Measurements from ENCODE around the gene SLC1A4. TPM values are rescaled to one million over a fixed set of nuclear protein-coding genes. Genes with fewer than 3 reads are reported as not detected.

SLC1A4 gene
- total RNA-seq (22.1 TPM), polyA plus RNA-seq (10 to 100 TPM in 3 of 4 donors, 1 to 10 TPM in 1; 8.1 to 18.4 (median 12.6) TPM)

DNA sequence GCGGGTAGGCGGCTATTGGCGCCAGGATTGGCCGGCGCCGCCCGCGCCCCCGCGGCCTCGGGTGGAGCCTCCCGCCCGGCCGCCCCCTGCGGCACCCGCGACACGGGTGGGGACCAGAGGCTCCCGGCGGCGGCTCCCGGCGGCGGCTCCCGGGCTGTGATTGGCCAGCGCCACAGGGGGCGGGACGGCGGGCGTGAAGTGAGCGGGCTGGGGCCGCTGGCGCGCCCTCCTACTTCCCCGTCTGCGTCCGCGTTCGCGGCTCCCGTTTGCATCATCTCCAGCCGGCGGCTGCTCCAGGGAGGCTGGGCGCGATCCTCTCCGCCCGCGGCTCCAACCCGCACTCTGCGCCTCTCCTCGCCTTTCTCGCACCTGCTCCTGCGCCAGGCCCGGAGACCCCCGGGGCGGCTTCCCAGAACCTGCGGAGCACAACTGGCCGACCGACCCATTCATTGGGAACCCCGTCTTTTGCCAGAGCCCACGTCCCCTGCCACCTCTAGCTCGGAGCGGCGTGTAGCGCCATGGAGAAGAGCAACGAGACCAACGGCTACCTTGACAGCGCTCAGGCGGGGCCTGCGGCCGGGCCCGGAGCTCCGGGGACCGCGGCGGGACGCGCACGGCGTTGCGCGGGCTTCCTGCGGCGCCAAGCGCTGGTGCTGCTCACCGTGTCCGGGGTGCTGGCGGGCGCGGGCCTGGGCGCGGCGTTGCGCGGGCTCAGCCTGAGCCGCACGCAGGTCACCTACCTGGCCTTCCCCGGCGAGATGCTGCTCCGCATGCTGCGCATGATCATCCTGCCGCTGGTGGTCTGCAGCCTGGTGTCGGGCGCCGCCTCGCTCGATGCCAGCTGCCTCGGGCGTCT, at the start of gene SLC1A4:
Gene SLC1A4 (plus strand): TSS at position 274 of the 856 bp plus-strand sequence. CDS start 245 bp downstream, at position 519.
- Histone ChIP-seq H3K36me3 (ENCODE audit: control insufficient read depth, insufficient read depth, low read length) (no peaks in the 10 kb centered on the region), H3K27ac (ENCODE audit: insufficient read depth, low read length, poor library complexity, severe bottlenecking) (peak within 1 kb of the TSS; percentile 67), H3K4me3 (ENCODE audit: low read depth, low read length) (peak within 1 kb of the TSS; percentile 82), H3K27me3 (ENCODE audit: control insufficient read depth, insufficient read depth, low read length) (no peaks in the 10 kb centered on the region), H3K9me3 (ENCODE audit: control insufficient read depth in 2 of 2, low read length in 2 of 2) (no peaks in the 10 kb centered on the region), H3K4me1 (ENCODE audit: control insufficient read depth, insufficient read depth, low read length, poor library complexity, severe bottlenecking) (peaks cover 44% of the 10 kb centered on the region)
- H3K4me3 Mint-ChIP-seq, result peak within 1 kb of the TSS; percentile 91 to 94 (median 92)
- peaks cover 9% of the 10 kb centered on the region for H3K36me3 Mint-ChIP-seq
- ATAC-seq (ENCODE audit: low read depth in 2 of 2) (peak; percentile 84), DNase-seq (peak; percentile 75 to 91 (median 80))
- peaks cover 29 to 69% (median 46%) of the 10 kb centered on the region in 4 donors for H3K4me1 Mint-ChIP-seq
- peaks cover 0 to 2% (median 0%) of the 10 kb centered on the region in 7 donors for H3K9me3 Mint-ChIP-seq
- peak within 1 kb of the TSS; percentile 56 to 88 (median 88) for H3K27ac Mint-ChIP-seq
- no peaks in the 10 kb centered on the region for H3K27me3 Mint-ChIP-seq

DNA sequence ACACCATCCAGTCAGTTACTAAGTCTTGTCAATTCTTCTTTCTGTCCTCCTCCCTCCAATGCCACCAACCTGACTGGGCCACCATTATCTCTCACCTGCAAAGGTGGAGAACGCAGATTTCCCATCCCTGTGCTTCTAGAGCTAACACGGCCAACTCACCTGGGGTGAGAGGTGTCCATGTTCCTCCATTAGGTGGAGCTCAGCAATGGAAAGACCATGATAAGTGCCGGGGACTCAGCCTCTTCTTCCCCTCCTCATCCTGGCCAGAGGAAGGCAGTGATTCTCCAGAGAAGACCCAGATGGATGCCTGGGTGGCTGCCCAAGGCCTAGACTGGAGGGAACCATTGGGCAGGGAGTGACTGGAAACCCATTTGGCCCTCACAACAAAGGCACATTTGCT, 48.1 kb upstream of the SLC1A4 start:
- Mint-ChIP-seq H3K4me1 (peaks cover 25 to 41% (median 35%) of the 10 kb centered on the region in 4 donors), H3K27me3 (no peaks in the 10 kb centered on the region), H3K9me3 (no peaks in the 10 kb centered on the region), H3K27ac (no peak overlapping the region), H3K4me3 (no peak overlapping the region), H3K36me3 (no peaks in the 10 kb centered on the region)
- H3K36me3 ChIP-seq (ENCODE audit: control insufficient read depth, insufficient read depth, low read length), result no peaks in the 10 kb centered on the region
- peaks cover 24% of the 10 kb centered on the region for H3K4me1 ChIP-seq (ENCODE audit: control insufficient read depth, insufficient read depth, low read length, poor library complexity, severe bottlenecking)
- H3K4me3 ChIP-seq (ENCODE audit: low read depth, low read length), result no peak overlapping the region
- no peaks in the 10 kb centered on the region for H3K27me3 ChIP-seq (ENCODE audit: control insufficient read depth, insufficient read depth, low read length)
- DNase-seq, result no peak
- ATAC-seq (ENCODE audit: low read depth in 2 of 2), result no peak
- H3K27ac ChIP-seq (ENCODE audit: insufficient read depth, low read length, poor library complexity, severe bottlenecking), result no peak overlapping the region
- H3K9me3 ChIP-seq (ENCODE audit: control insufficient read depth in 2 of 2, low read length in 2 of 2), result no peaks in the 10 kb centered on the region

DNA sequence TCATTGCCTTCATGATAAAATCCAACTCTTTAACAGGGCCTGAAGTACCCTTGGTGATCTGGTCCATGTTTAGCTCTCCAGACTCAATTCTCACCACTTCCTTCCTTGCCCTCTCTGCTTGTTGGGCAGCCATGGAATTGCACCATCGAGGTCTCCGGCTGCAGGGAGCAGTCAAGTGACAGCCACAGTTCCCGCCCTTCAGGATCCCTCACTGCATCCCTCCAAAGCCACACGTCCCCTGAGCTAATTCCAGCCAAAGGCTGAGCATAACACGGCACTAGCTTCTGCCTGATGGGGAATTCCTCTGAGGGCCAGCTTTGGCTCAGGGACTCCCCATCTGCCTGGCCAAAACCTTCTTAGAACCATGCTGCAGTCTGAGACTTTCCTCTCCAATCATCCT, 47.4 kb upstream of the SLC1A4 start:
- H3K4me1 ChIP-seq (ENCODE audit: control insufficient read depth, insufficient read depth, low read length, poor library complexity, severe bottlenecking), result peaks cover 31% of the 10 kb centered on the region
- Mint-ChIP-seq H3K36me3 (no peaks in the 10 kb centered on the region), H3K9me3 (no peaks in the 10 kb centered on the region), H3K4me3 (peak overlapping the region in 1 of 4 donors; percentile 1), H3K4me1 (peaks cover 32 to 48% (median 41%) of the 10 kb centered on the region in 4 donors), H3K27ac (peak overlapping the region in 1 of 3 donors; percentile 27), H3K27me3 (no peaks in the 10 kb centered on the region)
- no peaks in the 10 kb centered on the region for H3K36me3 ChIP-seq (ENCODE audit: control insufficient read depth, insufficient read depth, low read length)
- H3K27ac ChIP-seq (ENCODE audit: insufficient read depth, low read length, poor library complexity, severe bottlenecking), result no peak overlapping the region
- no peaks in the 10 kb centered on the region for H3K27me3 ChIP-seq (ENCODE audit: control insufficient read depth, insufficient read depth, low read length)
- no peak for ATAC-seq (ENCODE audit: low read depth in 2 of 2)
- no peaks in the 10 kb centered on the region for H3K9me3 ChIP-seq (ENCODE audit: control insufficient read depth in 2 of 2, low read length in 2 of 2)
- H3K4me3 ChIP-seq (ENCODE audit: low read depth, low read length), result no peak overlapping the region
- DNase-seq, result no peak

DNA sequence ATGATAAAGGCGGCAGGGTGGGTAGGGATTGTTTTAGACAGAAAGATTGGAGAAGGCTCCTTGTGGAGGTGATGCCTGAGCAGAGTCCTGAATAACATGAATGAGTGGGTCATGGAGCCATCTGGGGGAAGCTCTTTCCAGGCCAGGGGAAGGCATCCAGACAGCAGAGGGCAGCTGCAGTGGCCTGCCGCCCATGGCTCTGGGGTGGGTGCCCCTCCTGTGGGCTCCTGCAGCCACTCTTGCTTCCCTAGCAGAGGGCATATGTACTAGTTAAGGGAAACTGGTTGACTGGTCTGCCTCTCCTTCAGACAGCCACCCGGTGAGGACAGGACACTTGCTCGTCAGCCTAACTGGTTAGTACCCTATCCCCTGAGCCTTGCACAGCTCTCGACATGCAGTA, 46.5 kb upstream of the SLC1A4 start:
- no peak for DNase-seq
- Histone ChIP-seq H3K36me3 (ENCODE audit: control insufficient read depth, insufficient read depth, low read length) (no peaks in the 10 kb centered on the region), H3K27me3 (ENCODE audit: control insufficient read depth, insufficient read depth, low read length) (no peaks in the 10 kb centered on the region), H3K27ac (ENCODE audit: insufficient read depth, low read length, poor library complexity, severe bottlenecking) (no peak overlapping the region), H3K4me1 (ENCODE audit: control insufficient read depth, insufficient read depth, low read length, poor library complexity, severe bottlenecking) (peaks cover 40% of the 10 kb centered on the region), H3K4me3 (ENCODE audit: low read depth, low read length) (no peak overlapping the region), H3K9me3 (ENCODE audit: control insufficient read depth in 2 of 2, low read length in 2 of 2) (no peaks in the 10 kb centered on the region)
- Mint-ChIP-seq H3K27me3 (no peaks in the 10 kb centered on the region), H3K27ac (no peak overlapping the region), H3K36me3 (no peaks in the 10 kb centered on the region), H3K9me3 (no peaks in the 10 kb centered on the region), H3K4me3 (no peak overlapping the region), H3K4me1 (peaks cover 37 to 57% (median 49%) of the 10 kb centered on the region in 4 donors)
- no peak for ATAC-seq (ENCODE audit: low read depth in 2 of 2)

GRCh38 chr2:64943387-64944150, 45.6 kb upstream of the SLC1A4 start:
- no peaks in the 10 kb centered on the region for H3K27me3 Mint-ChIP-seq
- no peaks in the 10 kb centered on the region for H3K9me3 Mint-ChIP-seq
- no peaks in the 10 kb centered on the region for H3K9me3 ChIP-seq (ENCODE audit: control insufficient read depth in 2 of 2, low read length in 2 of 2)
- DNase-seq (no peak), ATAC-seq (ENCODE audit: low read depth in 2 of 2) (no peak)
- peak overlapping the region in 2 of 3 donors; percentile 91 to 94 for H3K27ac Mint-ChIP-seq
- peaks cover 40% of the 10 kb centered on the region for H3K4me1 ChIP-seq (ENCODE audit: control insufficient read depth, insufficient read depth, low read length, poor library complexity, severe bottlenecking)
- no peaks in the 10 kb centered on the region for H3K36me3 ChIP-seq (ENCODE audit: control insufficient read depth, insufficient read depth, low read length)
- peak overlapping the region in 1 of 4 donors; percentile 16 for H3K4me3 Mint-ChIP-seq
- H3K4me3 ChIP-seq (ENCODE audit: low read depth, low read length), result no peak overlapping the region
- H3K27me3 ChIP-seq (ENCODE audit: control insufficient read depth, insufficient read depth, low read length), result no peaks in the 10 kb centered on the region
- H3K36me3 Mint-ChIP-seq, result no peaks in the 10 kb centered on the region
- H3K4me1 Mint-ChIP-seq, result peaks cover 34 to 62% (median 51%) of the 10 kb centered on the region in 4 donors
- no peak overlapping the region for H3K27ac ChIP-seq (ENCODE audit: insufficient read depth, low read length, poor library complexity, severe bottlenecking)

- Histone ChIP-seq H3K27me3 (ENCODE audit: control insufficient read depth, insufficient read depth, low read length) (no peaks in the 10 kb centered on the region), H3K36me3 (ENCODE audit: control insufficient read depth, insufficient read depth, low read length) (no peaks in the 10 kb centered on the region), H3K27ac (ENCODE audit: insufficient read depth, low read length, poor library complexity, severe bottlenecking) (no peak overlapping the region), H3K9me3 (ENCODE audit: control insufficient read depth in 2 of 2, low read length in 2 of 2) (no peaks in the 10 kb centered on the region), H3K4me3 (ENCODE audit: low read depth, low read length) (no peak overlapping the region), H3K4me1 (ENCODE audit: control insufficient read depth, insufficient read depth, low read length, poor library complexity, severe bottlenecking) (peaks cover 36% of the 10 kb centered on the region)
- ATAC-seq (ENCODE audit: low read depth in 2 of 2) (no peak), DNase-seq (no peak)
- no peaks in the 10 kb centered on the region for H3K9me3 Mint-ChIP-seq
- H3K27me3 Mint-ChIP-seq, result no peaks in the 10 kb centered on the region
- H3K27ac Mint-ChIP-seq, result peak overlapping the region; percentile 91 to 94 (median 92)
- peaks cover 27 to 55% (median 44%) of the 10 kb centered on the region in 4 donors for H3K4me1 Mint-ChIP-seq
- H3K4me3 Mint-ChIP-seq, result peak overlapping the region in 1 of 4 donors; percentile 8
- no peaks in the 10 kb centered on the region for H3K36me3 Mint-ChIP-seq
These were observed 44.7 kb upstream of the SLC1A4 start for GRCh38 chr2:64944484-64944883.

GRCh38 chr2:64945973-64946768, 43.0 kb upstream of the SLC1A4 start:
- Mint-ChIP-seq H3K4me3 (peak overlapping the region; percentile 59 to 92 (median 82)), H3K27me3 (no peaks in the 10 kb centered on the region), H3K4me1 (peaks cover 21 to 47% (median 44%) of the 10 kb centered on the region in 4 donors), H3K27ac (peak overlapping the region; percentile 91 to 99 (median 92)), H3K9me3 (no peaks in the 10 kb centered on the region), H3K36me3 (peaks cover under 1% of the 10 kb centered on the region)
- ATAC-seq (ENCODE audit: low read depth in 2 of 2) (peak; percentile 94), DNase-seq (peak; percentile 14 to 90 (median 67))
- Histone ChIP-seq H3K4me3 (ENCODE audit: low read depth, low read length) (peak overlapping the region; percentile 82), H3K27me3 (ENCODE audit: control insufficient read depth, insufficient read depth, low read length) (no peaks in the 10 kb centered on the region), H3K4me1 (ENCODE audit: control insufficient read depth, insufficient read depth, low read length, poor library complexity, severe bottlenecking) (peaks cover 30% of the 10 kb centered on the region), H3K36me3 (ENCODE audit: control insufficient read depth, insufficient read depth, low read length) (no peaks in the 10 kb centered on the region), H3K9me3 (ENCODE audit: control insufficient read depth in 2 of 2, low read length in 2 of 2) (no peaks in the 10 kb centered on the region), H3K27ac (ENCODE audit: insufficient read depth, low read length, poor library complexity, severe bottlenecking) (peak overlapping the region; percentile 72)
